Neural progenitor cell (in vitro differentiated cells): ENCODE results near the gene LARP6.

ENCODE experiments used
- CTCF ChIP-seq: fragments of 200-600 bp; sonication (generic); IDR thresholded peaks from 2 replicates; pipeline ENCODE4 v1.5.1; 2017; ENCODE audit warnings: antibody characterized with exemption, mild to moderate bottlenecking
- EZH2phosphoT487 ChIP-seq: fragments of 200-600 bp; sonication (generic); IDR thresholded peaks from 2 replicates; pipeline ENCODE4 v1.6.1; 2017; ENCODE audit warnings: antibody characterized with exemption

GRCh38 chr15:70826634-70827033 is 27.3 kb downstream of the LARP6 start:
- TF ChIP-seq CTCF (no peak), EZH2phosphoT487 (no peak)
